ENCODE results near the gene PFKP.
"Not testable (repeated sequence)": the region's sequence is repeated elsewhere in the genome, so short reads cannot be mapped to it uniquely, and the experiment has no call there.

The PFKP gene

GRCh38 chr10:3166496-3167290 is 99.3 kb downstream of the PFKP start:
- no peak for DNase-seq

- no peak for DNase-seq
Measured at GRCh38 chr10:3167611-3168330, 100.4 kb downstream of the PFKP start.

- DNase-seq = no peak
Measured at GRCh38 chr10:3169271-3169670, 101.9 kb downstream of the PFKP start.

- no peak for DNase-seq
Measured at GRCh38 chr10:3169673-3170072, 102.3 kb downstream of the PFKP start.

DNA sequence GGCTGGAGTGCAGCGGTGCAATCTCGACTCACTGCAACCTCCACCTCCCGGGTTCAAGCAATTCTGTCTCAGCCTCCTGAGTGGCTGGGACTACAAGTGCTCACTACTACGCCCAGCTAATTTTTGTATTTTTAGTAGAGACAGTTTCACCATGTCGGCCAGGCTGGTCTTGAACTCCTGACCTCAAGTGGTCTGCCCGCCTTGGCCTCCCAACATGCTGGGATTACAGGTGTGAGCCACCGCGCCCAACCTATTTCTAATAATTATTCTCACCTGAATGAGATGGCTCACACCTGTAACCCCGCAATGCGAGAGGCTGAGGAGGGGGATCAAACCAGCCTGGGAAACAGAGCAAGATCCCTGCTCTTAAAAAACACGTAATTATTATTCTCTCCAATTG is 104.1 kb downstream of the PFKP start:
- not testable (repeated sequence) for DNase-seq

- DNase-seq = peak; percentile 62 to 64
Measured at GRCh38 chr10:3172081-3172445, 104.7 kb downstream of the PFKP start.

GRCh38 chr10:3172446-3173170 is 105.3 kb downstream of the PFKP start, which contains the start of gene PITRM1:
TSS of gene PITRM1 (minus strand) at chr10:3172782. CDS start at chr10:3172772, 10 bp downstream.
- DNase-seq = peak; percentile 98 to 99

- no peak for DNase-seq
Measured at GRCh38 chr10:3173171-3173878, 106.0 kb downstream of the PFKP start.

- DNase-seq = no peak
Measured at GRCh38 chr10:3178042-3178441, 110.7 kb downstream of the PFKP start.

- no peak for DNase-seq
Measured at GRCh38 chr10:3179174-3179573, 111.8 kb downstream of the PFKP start.

- DNase-seq = no peak
Measured at GRCh38 chr10:3180355-3181025, 113.1 kb downstream of the PFKP start.

DNA sequence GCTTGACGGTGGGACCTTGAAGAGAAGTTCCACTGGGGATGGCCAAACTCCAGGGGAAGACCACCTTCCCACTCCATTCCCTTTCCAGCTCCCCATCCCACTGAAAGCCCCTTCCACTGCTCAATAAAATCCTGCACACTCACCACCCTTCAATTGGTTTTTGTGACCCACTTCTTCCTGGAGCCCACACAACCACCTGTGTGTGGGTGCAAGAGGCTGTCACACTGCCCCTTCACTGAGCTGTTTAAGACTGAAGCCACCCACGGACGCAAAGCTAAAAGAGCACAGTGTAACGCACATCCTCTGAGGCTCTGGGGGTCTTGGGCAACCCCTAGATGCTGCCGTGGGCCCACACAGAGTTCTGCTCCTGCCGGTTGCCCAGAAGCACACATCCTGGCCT is 118.0 kb downstream of the PFKP start:
- DNase-seq = no peak

DNA sequence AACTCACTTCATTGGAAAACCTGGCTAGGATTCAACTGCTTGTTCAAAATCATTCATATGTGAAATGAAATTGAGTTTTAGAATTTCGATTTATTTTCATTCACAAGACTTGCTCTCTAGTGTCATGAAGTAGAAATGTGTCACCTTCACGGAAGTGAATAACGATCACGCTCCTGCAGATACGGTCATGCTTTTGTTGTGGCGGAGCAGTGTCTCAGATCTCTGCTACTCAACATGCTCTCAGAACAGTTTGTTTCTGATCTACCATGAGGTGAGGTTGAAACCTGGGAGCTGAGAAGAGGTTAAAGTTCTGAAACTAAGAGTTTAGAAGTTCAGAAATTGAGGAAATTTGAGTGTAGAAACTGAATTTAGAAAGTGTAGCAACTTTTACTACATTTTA is 119.0 kb downstream of the PFKP start:
- DNase-seq = peak; percentile 42 to 46
